A549 treated with CpdA at 1 μM for 4 hours (cell line): Measurements from ENCODE around the gene SEPHS2. TPM values are rescaled to one million over a fixed set of nuclear protein-coding genes. Genes with fewer than 3 reads are reported as not detected.

Source experiments
- total RNA-seq: library from RNA; stranded (reverse); fragments of 200-300 nt; extraction: Qiagen RNA extraction; gene quantifications from 5 replicates; pipeline ENCODE4 v1.2.3, GENCODE V29; 2022; ENCODE audit warnings: low read depth

Gene SEPHS2
- 51.5 to 56.6 TPM (median 52.3 TPM) in 5 replicates for total RNA-seq

DNA sequence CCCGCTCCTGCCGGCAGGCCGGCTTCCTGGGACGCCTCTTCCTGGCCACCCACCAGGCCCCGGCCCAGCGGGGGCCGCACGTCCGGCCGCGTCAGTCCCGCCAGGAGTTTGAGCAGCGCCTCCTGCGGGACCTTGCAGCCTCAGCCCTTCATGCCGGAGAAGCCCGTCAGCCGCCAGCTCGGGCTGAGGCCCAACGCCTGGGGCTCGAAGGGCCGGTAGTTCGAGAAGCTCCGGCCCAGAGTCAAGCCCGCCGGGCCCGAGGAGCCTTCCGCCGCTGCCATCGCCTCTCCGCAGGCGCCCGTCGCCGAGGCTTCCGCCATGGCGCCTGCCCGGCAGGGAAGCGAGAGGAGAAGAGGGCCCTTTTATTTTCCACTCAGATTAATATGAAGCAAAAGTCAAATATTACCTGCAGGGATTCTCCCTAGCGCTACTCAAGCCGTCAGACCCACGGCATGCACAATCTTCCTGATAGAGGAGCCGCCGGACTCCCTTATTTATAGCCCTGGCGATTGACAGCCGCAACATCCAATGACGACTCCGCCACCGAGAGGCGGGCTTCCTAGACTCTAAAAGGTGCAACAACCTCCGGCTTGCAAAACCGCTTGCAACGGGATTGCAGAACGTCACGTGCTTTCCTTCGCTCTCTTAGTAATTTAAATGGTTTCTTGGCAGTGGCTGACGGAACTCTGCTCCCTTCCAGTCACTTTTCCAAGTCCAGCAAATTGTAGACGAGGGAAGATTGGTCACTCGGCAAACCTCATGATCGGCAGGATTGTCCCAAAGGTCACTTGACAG is at the start of gene SEPHS2:
Gene SEPHS2, minus strand, starts transcription at position 467 of the 795 bp plus-strand sequence. Its CDS starts 147 bp downstream, at position 320.

GRCh38 chr16:30472328-30472942 is 26.8 kb upstream of the SEPHS2 start, which contains the start of gene ITGAL:
Gene ITGAL, plus strand, starts transcription at chr16:30472742. Its CDS starts 96 bp downstream, at chr16:30472838.

DNA sequence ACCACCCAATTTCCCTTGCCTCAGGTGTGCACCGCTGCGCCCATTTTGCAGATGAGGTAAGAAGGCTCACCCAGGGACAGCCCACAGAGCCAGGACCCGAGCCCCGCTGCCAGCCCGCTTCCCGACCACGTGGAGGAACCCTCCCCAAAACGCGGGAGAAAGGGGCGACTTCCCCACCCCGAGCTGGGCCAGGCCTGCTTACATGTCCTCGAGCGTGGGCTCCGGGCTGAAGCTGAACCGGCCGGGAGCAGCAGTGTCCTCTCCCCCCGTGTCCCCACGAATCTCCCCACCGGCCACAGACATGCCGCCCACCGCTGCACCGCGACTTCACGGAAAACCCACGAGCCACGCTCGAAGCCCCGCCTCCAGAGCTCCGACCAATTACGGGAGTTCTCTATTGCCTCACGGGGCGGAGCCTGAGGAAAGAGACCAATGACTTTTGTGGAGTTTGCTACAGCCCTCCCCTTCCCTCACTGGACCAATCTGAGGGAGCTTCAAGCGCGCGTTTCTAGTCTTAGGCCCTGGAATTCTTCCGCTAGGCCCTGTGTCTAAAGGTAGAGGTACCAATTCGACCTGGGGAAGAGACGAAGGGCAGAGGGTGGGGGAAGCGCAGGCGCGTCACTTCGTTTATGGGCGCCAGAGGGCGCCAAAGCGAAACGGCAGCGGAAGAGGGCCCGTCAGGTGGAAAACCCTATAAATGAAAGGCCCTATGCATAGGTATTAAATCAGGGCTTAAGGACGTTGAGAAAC is 15.8 kb downstream of the SEPHS2 start, which contains the start of gene DCTPP1:
Gene DCTPP1, minus strand, starts transcription at position 353 of the 750 bp plus-strand sequence. Its CDS starts 50 bp downstream, at position 303.

GRCh38 chr16:30407102-30407803 is 38.4 kb downstream of the SEPHS2 start, which contains the start of gene ZNF771:
Gene ZNF771, plus strand, starts transcription at chr16:30407606. Its CDS starts 448 bp downstream, at chr16:30408054.

GRCh38 chr16:30395155-30395991 is 50.3 kb downstream of the SEPHS2 start, which contains the start of gene ZNF48:
Gene ZNF48, plus strand, starts transcription at chr16:30395420. Its CDS starts 375 bp downstream, at chr16:30395795.

Other genes with a start within 250 kb of the SEPHS2 start
- 4.2 to 10.3 TPM (median 8.6 TPM) in 5 replicates for gene SULT1A3, start 246.6 kb downstream of the SEPHS2 start, total RNA-seq
- gene NPIPB13, start 197.4 kb downstream of the SEPHS2 start, total RNA-seq = 2.2 to 2.9 TPM (median 2.5 TPM) in 5 replicates
- gene CD2BP2, start 90.6 kb downstream of the SEPHS2 start, total RNA-seq = 59.6 to 69.1 TPM (median 68.3 TPM) in 5 replicates
- gene TBC1D10B, start 75.4 kb downstream of the SEPHS2 start, total RNA-seq = 25.3 to 35.6 TPM (median 33.7 TPM) in 5 replicates
- 0.17 to 0.64 TPM (median 0.42 TPM) in 3 of 5 replicates, not detected in the others for gene MYL11, start 71.1 kb downstream of the SEPHS2 start, total RNA-seq
- 1.4 to 2.2 TPM (median 1.8 TPM) in 5 replicates for gene SEPTIN1, start 63.3 kb downstream of the SEPHS2 start, total RNA-seq
- 10.4 to 14.2 TPM (median 12.3 TPM) in 5 replicates for gene ZNF48, start 50.5 kb downstream of the SEPHS2 start, total RNA-seq
- gene ZNF771, start 38.3 kb downstream of the SEPHS2 start, total RNA-seq = 2.8 to 6.4 TPM (median 5.7 TPM) in 5 replicates
- gene DCTPP1, start 15.8 kb downstream of the SEPHS2 start, total RNA-seq = 105 to 146 TPM (median 134 TPM) in 5 replicates
- 0.08 to 0.22 TPM (median 0.10 TPM) in 3 of 5 replicates, not detected in the others for gene ITGAL, start 26.9 kb upstream of the SEPHS2 start, total RNA-seq
- gene ZNF768, start 80.7 kb upstream of the SEPHS2 start, total RNA-seq = 32.6 to 49.0 TPM (median 48.3 TPM) in 5 replicates
- gene ZNF747, start 89.0 kb upstream of the SEPHS2 start, total RNA-seq = 2.8 to 4.9 TPM (median 4.4 TPM) in 5 replicates
- gene ZNF764, start 112.5 kb upstream of the SEPHS2 start, total RNA-seq = 5.0 to 6.8 TPM (median 6.1 TPM) in 5 replicates
- 6.3 to 8.5 TPM (median 7.6 TPM) in 5 replicates for gene ZNF688, start 125.8 kb upstream of the SEPHS2 start, total RNA-seq
- not detected in 5 replicates for gene ZNF785, start 139.8 kb upstream of the SEPHS2 start, total RNA-seq
- gene ZNF689, start 164.5 kb upstream of the SEPHS2 start, total RNA-seq = 7.6 to 10.3 TPM (median 9.2 TPM) in 5 replicates
- gene PRR14, start 205.1 kb upstream of the SEPHS2 start, total RNA-seq = 19.0 to 29.6 TPM (median 26.7 TPM) in 5 replicates
- 35.7 to 49.1 TPM (median 45.8 TPM) in 5 replicates for gene FBRS, start 212.6 kb upstream of the SEPHS2 start, total RNA-seq